CD4-positive, alpha-beta T cell treated with Interleukin-10 for 1 hour (primary cell): ENCODE results near the gene ATP5F1A.
"Not testable (repeated sequence)": the region's sequence is repeated elsewhere in the genome, so short reads cannot be mapped to it uniquely, and the experiment has no call there.

Source experiments
- DNase-seq: peaks from one replicate; pipeline ENCODE4 v3.0.0-alpha.2; 2020

Gene ATP5F1A

DNA sequence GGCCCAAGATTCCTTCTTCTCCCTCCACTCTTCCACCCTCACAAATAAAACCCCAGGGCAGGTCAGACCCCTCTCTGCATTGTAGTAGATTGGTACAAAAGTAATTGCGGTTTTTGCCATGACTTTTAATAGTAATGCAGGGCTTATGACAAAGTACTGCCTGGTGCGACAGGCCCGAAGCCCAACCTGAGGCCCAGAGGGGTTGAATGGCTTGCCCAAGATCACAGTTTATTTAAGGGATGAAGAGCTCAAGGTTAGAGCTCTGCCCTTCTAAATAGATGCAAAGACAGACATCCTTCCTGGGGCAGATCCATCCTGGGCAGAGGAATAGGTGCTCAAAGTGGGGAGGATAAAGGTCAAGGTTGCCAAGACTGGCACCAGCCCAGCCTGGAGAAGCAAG lies 25.1 kb downstream of the ATP5F1A start:
- DNase-seq: no peak

DNA sequence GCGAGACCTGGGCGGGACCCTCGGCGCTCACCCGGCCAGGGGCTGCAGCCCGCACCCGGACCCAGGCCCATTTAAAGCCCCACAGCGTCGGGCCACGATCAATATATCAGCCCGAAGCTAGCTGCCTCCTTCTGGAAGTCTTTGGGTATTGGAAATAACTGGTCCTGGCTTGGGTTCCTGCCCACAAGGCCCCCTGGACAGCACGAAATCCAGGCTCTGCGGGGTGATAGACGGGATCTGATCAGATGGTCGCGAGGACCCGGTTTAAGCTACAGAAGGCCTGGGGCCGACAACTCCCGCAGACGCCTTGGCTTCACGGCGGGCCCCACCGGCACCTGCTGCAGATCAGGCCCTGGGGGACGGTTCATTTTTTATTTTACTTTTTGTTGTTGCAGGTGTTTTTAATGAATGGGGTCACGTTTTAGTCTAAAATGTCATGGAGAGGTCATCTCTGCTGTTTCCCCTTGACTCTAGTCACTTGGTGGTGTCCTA lies 25.7 kb downstream of the ATP5F1A start:
- no peak for DNase-seq

DNA sequence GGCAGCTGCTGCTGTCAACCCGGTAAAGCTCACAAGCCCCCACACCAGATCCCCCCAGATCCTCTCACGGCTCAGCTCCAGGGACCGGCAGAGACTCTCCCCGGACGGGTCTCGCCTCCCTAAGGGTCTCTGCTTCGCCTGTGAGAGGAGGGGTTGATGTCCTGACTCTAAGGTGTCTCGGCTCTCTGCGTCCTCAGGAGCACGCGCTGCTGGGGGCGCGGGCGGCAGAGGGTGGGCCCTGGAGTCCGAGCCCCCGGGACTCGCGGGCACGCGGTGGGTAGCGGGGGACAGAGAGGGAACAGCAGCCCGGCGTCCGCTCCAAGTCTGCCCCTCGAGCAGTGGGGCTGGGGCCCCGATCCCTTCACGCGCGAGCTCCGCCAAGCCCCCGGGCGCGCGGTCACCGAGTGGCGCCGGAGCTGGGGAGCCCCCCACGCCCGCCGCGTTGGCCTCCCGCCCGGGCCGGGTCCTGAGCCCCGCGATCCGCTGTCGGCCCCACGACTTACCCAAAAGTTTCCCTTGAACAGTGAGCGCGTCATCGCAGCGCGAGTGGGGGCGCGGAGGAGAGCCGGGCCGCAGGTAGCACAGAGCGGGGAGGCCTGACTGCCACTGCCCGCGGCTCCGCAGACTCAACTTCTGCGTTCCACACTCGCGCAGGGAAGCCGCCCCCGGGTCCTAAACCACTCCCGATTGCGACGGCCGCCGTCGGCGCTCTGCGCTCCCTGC lies 26.3 kb downstream of the ATP5F1A start, which contains the start of gene PSTPIP2:
TSS of gene PSTPIP2 (minus strand) at position 608 of the 723 bp plus-strand sequence. CDS start at position 536, 72 bp downstream.
- DNase-seq: peak; percentile 70

DNA sequence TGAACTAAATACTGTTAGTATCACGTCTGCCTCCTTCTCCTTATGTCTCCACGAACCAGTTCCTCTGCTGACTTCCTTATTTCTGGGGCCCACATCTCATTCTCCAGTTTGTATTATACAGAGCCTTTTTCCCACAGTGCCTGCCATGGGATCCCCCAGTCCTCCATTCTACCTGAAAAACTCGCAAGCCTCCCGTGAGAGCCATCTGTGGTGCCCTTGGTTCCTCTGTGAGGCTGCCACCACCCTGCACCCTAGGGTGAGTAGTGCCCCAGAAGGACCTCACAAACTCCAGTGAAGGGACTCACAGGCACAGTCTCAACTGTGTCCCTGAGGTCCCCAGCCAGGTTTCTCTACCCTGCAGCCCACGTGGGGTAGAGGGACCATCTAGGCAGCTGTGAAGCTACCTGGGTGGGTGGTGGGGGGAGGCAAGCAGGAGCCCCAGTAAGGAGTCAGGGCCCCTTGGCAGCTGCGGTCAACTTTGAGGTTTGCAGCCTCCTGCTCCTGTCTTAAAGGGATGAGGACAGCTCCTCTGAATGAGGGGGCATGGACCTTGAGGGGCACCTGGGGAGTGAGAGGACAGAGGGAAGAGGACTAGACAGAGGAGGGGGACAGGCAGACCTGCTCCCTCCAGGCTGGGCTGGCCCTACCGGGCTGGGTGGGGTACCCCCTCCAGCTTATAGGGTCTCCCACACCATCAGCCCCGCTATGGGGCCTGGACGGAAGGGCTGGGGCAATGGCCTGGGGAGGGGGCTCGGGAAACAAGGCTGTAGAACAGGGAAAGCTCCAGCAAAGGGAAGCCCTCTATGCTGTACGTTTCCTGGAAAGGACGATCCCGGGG lies 27.1 kb downstream of the ATP5F1A start:
- peak; percentile 13 for DNase-seq

DNA sequence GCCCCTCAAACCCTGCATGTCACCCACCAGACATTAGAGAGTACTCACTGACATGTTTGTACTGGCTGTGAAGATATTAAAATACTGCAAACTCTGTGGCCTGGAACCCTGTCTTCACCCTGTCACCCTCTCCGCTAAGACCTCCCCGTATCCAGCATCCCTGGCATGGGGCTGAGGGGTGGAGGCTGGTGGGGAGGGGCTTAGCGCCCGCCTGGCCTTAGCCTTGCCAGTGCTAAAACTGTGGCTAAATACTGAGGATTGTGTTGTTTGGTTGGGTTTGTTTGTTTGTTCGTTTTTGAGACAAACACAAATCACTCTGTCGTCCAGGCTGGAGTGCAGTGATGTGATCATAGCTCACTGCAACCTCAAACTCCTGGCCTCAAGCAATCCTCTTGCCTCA lies 27.9 kb downstream of the ATP5F1A start:
- DNase-seq: no peak

DNA sequence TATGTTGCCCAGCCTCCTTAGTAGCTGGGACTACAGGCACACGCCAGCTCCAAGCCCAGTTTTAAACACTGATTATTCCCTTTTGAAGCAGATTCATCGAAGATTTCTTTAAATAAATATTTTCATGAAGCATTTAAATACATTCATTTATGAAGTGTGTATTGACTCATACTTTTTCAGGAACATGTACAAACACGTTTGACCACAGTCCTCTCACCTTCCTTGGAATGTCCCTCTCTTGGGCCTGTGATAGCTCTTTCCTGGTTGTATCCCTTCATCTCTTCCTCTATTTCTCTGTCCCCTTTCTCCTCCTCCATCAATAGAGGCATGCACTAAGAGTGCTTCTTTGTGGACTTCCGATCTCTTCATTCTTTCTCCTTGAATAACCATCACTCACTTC lies 28.6 kb downstream of the ATP5F1A start:
- no peak for DNase-seq

DNA sequence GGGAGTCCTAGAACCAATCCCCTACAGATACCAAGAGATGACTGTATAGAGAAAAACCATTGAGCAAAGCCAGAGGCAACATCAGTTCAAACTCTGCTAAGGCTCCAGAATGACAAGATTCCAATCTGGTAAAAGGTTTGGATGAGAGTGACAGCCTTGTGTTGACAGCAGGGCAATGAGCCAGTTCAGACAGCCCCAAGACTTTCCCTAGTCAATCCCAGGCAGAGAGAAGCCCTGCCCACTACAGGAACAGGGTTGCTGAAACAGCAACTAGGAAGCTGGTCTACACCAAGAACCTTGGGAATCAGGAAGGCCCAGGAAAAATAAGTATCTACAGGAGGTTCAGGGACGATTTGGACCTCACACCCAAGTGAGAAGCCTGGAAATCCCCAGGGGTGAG lies 29.3 kb downstream of the ATP5F1A start:
- DNase-seq: no peak

DNA sequence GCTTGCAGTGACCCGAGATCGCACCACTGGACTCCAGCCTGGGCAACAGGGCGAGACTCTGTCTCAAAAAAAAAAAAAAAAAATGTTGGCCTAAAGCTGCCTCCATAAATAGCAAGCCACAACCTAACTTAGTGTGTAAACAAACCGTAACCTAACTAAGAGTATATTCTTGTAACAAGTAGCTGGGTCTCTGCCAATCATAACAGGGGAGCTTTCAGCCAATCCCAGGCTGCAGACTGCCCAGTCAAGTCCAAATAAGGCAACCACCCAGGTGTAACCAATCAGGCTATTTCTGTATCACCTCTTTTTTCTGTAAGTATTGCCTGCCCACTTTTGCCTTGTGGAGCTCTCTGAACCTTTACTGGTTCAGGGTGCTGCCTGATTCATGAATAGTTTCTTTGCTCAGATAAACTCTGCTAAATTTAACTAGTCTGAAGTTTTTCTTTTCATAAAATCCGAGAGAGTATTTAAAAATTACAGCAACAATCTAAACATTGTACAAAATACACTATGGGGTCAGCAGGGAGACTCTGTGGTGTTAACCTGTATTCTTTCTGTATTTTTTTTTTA lies 30.6 kb downstream of the ATP5F1A start:
- no peak for DNase-seq

DNA sequence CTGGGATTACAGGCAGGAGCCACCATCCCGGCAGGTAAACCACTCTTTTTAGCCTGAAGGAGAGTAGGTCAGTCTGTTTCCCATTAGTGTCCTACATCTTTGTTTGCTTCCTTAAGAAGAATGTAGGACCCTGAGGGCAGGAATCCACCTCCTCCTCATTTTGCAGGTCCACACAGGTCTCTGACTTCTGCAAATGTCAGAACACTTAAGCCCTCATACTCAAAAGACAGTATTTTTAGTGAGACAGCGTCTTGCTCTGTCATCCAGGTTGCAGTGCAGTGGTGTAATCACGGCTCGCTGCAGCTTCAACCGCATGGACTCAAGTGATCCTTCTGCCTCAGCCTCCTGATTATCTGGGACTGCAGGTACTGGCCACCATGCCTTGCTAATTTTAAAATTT lies 35.3 kb downstream of the ATP5F1A start:
- no peak for DNase-seq

DNA sequence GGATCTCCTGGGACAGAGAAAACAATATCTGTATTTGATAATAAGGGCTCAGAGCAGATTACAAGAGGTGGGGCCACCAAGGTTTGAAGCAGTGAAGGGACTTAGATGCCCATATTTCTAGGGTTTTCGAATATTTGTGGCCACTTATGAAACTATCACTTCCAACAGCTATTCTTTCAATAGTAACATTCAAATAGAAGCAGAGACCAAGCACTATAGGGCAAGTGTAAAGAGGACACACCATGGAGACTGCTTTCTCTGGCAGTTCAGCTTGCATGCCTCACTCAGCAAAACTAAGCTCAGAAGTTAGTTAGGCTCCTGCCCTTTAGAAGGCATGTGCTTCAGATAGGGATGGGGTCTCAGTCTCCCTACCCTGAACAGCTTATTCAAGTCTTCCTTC lies 36.3 kb downstream of the ATP5F1A start:
- no peak for DNase-seq

DNA sequence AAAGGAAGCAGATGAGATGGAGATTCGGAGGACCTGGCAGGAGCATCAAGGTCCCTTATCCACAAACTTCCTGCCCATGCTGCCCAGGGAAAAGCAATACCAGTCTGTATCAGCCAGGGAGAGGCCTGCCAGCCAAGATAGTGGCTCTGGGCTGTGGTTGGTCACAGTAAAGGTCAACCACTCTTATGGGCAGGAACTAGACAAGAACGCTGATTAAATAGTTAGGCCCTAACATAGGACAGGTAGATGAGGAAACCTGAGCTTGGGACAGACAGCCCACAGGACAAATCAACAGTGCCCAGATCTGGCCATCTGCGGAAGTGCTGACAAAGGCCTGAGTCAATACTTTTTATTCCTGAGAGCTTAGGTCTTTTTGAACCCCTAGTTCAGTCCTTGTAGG lies 36.7 kb downstream of the ATP5F1A start:
- DNase-seq: no peak

DNA sequence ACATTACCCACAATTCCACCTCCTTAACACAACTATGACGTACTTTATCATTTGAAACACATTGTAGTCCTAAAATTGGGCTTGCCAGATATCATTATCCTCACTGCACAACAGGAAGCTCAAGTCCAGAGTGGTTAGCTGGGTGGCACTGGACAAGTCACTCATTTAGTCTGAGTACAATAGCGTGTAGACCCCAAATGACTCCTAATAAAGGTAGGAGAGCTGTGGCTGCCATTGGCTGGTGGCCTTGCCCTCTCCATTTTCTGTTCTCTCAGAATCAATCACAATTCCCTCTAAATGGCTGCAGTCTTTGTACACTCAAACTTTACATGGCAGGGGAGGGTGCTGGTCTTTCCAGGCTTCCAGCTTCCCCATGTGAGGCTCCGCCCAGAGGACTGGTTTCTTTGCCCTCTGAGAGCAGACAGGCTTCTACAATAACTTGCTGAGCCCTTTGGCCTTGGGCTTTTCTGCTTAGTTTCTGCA lies 37.7 kb downstream of the ATP5F1A start:
- no peak for DNase-seq

DNA sequence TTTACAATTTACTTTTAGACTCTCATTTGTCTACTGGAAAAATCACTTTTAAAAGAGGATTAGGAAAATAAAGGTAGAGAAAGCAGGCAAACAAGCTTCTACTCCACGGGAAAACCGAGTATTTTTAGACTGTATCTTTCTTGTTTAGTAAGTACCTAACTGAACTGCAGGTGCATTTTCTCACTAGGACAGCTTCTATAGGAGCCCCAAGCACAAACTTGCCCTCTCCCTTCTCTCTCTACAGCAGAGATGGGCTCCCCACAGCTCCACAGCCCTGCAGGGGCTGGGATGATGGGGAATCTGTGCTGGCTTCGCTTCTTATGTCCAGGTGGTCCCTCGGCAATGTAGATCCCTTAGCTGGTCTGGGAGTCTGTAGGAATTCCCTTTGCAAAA lies 42.3 kb downstream of the ATP5F1A start:
- no peak for DNase-seq

DNA sequence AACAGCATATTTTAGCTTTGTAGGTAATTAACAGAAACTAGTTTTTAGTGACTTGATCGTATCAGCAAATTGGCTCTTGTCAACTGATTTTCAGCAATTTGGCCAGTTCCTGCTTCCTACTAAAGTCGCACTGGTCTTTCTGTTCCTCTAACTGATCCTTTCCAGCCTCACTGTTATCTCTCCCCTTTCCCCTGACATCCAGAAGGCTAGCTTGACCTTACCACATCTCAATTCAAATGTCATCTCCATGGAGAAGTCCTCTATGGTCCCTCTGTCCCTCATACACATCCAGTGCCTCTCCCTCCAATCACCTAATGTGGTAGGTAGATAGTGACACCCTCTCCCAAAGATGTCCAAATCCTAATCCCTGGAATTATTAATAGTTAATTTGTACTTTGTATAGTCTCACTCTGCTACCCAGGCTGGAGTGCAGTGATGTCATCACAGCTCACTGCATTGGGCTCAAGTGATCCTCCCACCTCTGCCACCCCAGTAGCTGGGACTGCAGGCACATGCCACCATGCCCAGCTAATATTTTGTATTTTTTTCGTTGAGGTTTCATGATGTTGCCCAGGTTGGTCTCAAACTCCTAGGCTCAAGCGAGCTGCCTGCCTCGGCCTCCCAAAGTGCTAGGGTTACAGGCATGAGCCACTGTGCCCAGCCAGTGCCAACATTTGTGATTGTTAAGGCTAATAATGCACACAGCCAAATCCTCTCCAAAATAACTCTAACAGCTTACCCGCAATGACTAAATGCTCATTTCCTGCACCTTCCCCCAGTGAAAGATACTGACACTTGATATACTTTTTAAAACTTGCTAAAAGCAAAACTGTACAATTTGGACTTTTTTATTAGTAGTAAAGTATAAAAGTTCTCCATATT lies 42.9 kb downstream of the ATP5F1A start:
- peak; percentile 31 for DNase-seq

DNA sequence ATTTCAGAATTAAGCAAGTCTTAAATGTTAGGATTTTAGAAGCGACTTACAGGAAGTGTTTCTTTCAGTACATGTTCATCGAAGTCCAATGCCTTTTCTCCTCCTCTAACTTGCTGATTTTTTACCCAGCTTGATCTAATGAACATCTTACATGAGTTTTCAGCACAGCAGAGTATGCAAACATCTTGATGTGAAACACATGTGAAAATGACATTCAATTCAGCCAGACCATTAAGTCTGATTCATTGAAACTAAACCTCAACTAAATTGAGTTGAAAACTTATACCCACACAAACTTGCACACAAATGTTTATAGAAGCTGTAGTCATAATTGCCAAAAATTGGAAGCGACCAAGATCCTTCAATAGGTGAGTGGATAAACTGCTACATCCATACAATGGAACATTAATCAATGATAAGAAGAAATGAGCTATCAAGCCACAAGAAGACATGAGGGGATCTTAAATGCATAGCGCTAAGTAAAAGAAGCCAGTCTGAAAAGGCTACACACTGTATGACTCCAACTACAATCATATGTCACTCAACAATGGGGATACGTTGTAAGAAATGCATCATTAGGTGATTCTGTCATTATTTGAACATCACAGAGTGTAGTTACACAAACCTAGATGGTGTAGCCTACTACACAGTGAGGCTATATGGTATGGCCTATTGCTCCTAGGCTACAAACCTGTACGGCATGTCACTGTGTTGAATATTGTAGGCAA lies 44.6 kb downstream of the ATP5F1A start:
- no peak for DNase-seq

DNA sequence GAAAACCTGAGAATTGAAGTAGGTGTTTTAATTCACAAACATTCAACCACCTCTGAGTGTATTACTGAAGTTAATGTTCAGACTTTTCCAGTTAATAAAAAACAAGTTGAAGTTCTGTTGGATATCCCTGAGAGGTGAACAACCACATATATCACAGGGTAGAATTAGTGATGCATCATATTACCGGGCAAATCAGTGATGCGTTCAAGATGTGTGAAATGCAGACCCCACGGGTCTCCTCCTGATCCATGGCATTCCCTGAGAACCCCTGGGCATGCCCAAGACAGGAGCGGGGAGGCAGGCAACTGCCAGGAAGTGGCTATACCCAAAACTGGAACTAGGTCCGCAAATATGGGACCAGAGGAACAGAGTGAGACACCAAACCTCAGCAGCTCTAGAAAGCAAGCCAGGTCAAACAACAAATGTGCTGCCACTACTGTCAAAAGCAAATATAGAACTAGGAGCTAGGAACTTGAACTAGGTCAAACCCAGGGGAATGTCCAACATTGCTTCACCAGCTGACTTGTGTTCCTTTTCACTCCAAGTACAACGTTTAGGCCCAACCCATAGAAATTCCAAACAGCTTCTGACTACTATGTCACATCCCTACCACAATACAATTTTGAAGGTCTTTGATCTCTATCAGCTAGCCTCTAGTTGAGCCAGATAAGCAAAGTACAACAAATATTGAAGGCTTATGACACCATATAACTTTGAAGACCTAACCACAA lies 46.2 kb downstream of the ATP5F1A start:
- no peak for DNase-seq

DNA sequence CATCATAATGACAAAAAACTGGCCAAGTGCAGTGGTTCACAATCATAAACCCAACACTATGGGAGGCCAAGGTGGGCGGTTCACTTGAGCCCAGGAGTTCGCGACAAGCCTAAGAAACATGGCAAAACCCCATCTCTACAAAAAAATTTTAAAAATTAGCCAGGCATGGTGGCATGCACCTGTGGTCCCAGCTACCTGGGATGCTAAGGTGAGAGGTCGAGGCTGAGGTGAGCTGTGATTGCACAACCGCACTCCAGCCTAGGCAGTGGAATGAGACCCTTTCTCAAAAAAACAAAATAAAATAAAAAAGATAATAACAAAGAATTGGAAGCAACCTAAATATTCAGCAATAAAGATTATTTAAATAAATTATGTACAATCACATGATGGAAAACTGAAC lies 47.8 kb downstream of the ATP5F1A start:
- DNase-seq: no peak

DNA sequence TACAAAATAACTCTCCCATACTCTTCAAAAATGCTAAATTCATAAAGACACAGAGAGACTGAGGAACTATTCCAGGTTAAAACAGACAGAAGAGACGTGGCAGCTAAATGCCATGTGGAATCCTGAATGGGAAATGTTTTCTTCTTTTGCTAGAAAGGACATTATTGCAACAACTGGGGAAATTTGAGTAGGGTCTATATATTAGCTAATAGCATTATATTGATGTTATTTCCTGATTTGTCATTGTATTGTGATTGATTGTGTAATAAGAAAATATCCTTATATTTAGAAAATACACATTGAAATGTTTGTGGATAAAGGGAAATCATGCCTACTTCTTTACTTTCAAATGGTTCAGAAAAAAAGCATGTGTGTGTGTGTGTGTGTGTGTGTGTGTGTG lies 49.5 kb downstream of the ATP5F1A start:
- DNase-seq: no peak

DNA sequence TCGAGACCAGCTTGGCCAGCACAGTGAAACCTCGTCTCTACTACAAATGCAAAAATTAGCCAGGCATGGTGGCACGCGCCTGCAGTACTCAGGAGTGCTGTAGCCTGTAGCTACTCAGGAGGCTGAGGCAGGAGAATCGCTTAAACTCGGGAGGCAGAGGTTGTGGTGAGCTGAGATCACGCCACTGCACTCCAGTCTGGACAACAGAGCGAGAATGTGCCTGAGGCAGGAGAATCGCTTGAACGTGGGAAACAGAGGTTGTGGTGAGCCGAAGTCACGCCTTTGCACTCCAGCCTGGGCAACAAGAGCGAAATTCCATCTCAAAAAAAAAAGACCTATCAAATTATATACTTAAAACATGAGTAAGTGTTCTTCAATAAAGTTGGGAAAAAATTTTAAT lies 50.7 kb downstream of the ATP5F1A start:
- DNase-seq: not testable (repeated sequence)

DNA sequence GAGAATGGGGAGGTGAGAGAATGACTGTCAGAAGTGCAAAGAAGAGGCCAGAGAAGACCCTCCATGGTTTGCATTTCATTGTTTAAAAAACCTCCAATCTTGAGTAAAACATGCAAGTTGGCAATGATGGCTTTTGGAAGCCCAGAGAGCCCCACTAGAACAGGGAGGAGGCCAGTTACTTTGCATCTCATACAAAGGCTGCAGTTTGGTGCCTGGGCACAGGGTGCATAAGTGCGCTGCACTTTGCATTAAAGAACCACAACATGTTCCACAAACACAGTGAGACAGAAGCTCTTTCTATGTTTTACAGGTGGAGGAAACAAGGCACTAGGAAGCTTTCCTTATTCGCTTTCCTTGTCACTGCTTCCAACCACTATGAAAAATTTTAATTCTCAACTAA lies 51.4 kb downstream of the ATP5F1A start:
- DNase-seq: no peak

DNA sequence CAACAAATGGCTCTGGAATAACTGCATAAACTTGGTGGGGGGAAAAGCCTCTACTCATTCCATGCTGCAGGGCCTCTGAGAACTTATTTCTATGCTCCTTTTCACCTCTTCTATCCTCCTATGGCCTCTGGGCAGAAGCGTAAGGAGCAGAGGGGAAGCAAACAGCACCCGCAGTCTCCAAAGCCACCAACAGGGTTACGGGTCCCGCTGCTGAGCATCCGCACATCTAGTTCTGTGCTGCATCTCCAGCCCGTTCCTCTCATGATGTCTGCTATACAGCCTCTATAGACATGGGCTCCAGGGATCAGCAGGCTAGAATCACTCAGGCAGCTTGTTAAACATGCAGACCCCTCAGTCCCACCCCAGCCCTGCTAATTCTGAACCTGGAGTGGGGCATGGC lies 52.0 kb downstream of the ATP5F1A start:
- no peak for DNase-seq
